ENCODE measurements around the gene ZBTB3.

ZBTB3 gene

DNA sequence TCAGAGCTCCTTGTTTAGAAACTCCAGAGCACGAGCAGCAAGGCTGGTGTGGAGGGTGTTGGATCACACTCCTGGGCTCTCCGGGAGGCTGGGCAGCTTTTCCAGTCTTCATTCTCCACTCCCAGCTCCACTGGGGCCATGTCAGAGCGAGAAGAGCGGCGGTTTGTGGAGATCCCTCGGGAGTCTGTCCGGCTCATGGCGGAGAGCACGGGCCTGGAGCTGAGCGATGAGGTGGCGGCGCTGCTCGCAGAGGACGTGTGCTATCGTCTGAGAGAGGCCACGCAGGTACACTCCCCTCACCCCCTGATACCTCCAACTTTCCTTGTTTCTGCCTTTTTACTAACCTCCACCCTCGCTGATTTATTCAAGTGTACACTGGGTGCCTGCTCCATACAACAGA is 21.7 kb upstream of the ZBTB3 start:
- TF ChIP-seq, protein P1, sequence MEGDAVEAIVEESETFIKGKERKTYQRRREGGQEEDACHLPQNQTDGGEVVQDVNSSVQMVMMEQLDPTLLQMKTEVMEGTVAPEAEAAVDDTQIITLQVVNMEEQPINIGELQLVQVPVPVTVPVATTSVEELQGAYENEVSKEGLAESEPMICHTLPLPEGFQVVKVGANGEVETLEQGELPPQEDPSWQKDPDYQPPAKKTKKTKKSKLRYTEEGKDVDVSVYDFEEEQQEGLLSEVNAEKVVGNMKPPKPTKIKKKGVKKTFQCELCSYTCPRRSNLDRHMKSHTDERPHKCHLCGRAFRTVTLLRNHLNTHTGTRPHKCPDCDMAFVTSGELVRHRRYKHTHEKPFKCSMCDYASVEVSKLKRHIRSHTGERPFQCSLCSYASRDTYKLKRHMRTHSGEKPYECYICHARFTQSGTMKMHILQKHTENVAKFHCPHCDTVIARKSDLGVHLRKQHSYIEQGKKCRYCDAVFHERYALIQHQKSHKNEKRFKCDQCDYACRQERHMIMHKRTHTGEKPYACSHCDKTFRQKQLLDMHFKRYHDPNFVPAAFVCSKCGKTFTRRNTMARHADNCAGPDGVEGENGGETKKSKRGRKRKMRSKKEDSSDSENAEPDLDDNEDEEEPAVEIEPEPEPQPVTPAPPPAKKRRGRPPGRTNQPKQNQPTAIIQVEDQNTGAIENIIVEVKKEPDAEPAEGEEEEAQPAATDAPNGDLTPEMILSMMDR (conservative IDR thresholded peaks at IDR 0.05): no peak
- no peak overlapping the region for H3K27ac ChIP-seq

DNA sequence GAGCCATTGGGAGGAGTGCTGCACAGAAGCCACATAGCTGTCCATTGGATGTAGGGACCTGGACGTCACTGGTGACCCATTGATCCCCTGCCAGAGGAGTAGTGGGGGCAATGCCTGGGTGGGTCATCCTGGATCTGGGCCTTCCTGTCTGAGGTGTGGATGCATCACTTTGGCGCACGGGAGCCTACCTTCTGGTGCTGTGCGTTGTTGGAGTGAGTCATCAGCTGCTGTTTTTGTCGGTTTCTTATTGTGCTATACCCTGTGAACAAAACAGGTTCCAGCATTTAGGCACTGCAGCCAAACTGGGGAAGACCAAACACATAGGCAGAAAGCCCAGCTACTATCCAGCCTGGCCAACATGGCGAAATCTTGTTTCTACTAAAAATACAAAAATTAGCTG is 20.4 kb upstream of the ZBTB3 start:
- TF ChIP-seq, protein P1 (conservative IDR thresholded peaks at IDR 0.05): no peak
- no peak overlapping the region for H3K27ac ChIP-seq

DNA sequence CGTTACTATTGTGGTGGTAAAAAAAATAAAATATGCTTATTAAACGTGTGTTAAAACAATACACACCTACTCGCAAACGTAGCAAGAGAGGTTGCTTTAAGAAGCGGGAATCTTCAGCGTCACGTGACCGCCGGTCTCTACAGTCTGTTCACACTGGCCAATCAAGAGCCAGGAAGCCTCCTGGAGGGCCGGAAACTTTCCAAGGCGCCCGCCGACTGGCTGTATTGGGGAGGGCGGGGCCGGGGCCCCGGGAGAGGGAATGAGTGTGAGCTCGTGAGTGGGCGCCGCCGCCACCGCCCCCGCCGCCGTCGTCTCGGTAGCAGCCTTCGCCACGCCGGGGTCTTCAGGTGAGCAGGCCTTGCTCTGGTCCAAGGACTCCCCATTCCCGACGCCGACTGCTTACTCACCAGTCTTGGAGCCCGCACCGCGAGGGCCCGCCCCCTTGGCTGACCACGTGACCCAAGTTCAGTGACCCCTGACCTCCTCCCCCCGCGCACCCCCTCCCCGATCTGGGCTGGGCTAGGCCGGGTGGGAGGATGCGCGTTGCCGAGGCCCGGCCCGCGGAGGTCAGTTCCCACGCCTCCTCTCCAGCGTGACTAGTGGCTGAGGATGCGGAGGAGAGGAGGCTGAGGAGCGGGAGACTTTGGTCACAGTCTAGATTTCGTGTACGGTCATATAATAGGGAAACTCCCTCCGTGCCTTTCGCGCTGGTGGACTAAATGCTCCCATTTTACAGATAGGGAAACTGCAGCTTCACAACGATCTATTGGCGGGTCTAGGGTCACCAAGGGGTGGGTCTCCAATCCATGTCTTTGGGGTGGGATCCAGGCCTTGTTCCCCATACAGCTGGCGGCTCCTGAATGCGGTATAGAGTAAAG is 17.4 kb upstream of the ZBTB3 start, which contains the start of gene TAF6L:
Gene TAF6L, plus strand, starts transcription at position 253 of the 878 bp plus-strand sequence. CDS start 4,388 bp downstream, outside the sequence.
- peak within 1 kb of the TSS; percentile 84 for H3K27ac ChIP-seq
- TF ChIP-seq, protein P1 (conservative IDR thresholded peaks at IDR 0.05): no peak

DNA sequence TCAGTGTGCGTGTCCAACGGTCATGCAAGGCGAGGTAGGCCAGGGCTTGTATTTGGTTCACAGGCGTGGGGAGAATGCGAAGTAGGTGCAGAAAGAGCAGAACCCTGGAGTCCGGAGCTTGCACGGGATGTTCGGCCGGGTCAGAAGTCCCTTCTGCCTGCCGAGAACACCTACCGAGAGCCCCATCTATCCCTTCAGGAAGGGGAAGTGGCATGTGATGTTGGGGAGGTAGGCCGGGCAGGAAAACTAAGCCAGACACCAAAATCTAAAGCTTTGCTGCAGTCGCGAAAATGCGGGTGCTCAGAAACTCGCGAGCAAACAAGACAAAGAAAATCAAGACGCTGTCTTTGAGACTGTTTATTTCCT is 16.8 kb upstream of the ZBTB3 start:
- TF ChIP-seq, protein P1 (conservative IDR thresholded peaks at IDR 0.05): no peak

DNA sequence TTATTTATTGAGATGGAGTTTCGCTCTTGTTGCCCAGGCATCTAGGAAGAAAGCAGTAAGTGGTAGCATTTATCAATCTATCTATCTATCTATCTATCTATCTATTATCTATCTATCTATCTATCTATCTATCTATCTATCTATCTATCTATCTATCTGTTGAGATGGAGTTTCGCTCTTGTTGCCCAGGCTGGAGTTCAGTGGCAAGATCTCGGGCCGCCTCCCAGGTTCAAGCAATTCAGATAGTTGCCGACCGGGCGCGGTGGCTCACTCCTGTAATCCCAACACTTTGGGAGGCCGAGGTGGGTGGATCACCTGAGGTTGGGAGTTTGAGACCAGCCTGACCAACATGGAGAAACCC is 6.9 kb upstream of the ZBTB3 start:
- H3K27ac ChIP-seq: peak overlapping the region; percentile 82

More for the DNA sequence above, 16.8 kb upstream of the ZBTB3 start:
- peak overlapping the region; percentile 84 for H3K27ac ChIP-seq

DNA sequence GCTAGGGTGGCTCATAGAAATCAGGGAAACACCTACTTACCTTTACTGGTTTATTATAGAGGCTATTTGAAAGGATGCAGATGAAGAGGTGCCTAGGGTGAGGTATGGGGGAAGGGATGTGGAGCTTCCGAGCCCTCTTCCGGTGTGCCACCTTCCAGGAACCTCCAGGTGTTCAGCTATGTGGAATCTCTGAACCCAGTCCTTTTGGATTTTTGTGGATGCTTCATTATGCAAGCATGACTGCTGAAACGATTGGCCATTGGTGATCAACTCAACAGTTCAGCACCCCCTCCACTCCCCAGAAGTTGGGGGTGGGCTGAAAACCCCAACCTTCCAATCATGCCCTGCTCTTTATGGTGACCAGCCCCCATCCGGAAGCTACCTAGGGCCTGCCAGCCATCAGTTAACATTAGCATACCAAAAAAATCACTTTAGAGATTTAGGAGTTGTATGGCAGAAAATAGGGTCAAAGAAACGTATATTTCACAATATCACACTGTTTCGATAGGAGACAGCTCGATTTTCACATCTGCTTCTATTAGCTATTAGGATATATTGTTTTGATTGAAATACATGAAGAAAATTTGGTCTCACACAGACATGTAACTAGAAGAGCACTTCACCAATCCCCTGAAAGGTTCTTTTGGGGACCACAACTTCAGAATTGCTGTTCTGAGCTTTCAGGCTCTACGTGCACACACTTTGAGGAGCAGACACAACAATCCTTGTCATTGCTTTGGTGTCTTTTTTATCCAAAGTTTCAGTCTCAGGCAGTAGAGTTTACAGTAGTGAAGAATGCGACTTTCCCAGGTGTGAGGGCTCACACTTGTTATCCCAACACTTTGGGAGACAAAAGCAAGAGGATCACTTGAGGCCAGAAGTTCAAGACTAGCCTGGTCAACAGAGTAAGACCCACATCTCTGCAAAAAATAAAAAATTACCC is 4.2 kb upstream of the ZBTB3 start:
- TF ChIP-seq, protein P1 (conservative IDR thresholded peaks at IDR 0.05): no peak
- no peak overlapping the region for H3K27ac ChIP-seq

DNA sequence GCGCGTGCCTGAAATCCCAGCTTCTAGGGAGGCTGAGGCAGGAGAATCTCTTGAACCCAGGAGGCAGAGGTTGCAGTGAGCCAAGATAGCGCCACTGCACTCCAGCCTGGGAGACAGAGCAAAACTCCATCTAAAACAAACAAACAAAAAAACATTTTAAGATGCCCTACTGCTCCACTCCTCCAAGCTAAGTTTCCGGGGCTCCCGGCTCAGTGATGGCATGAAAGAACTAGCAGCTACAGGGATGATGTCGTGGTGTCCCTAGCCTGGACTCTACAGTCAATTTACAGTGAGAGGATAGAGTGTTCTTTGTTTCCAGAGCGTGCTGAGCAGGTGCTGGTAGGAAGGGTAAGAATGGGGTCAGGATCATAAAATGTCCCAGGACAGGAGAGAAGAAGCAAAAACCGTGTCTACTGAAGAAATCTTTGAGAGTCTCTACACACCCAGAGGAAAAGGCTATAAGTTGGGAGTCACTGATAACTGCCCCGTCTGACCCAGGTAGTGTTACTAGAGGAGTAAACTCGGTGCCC is 1.2 kb upstream of the ZBTB3 start:
- no peak overlapping the region for H3K27ac ChIP-seq
- TF ChIP-seq, protein P1 (conservative IDR thresholded peaks at IDR 0.05): no peak
